Breast epithelium (tissue), 4 donors: ENCODE measurements around the gene STX16. TPM values are rescaled to one million over a fixed set of nuclear protein-coding genes. Genes with fewer than 3 reads are reported as not detected.
A peak's percentile ranks its signal among the peaks of the same experiment; 100 is the strongest.

Source experiments
- DNase-seq, 2 donors: peaks; one replicate each; pipeline ENCODE4 v3.0.0-alpha.2; 2019; ENCODE audit warnings: low spot score in 2 of 2
- H3K27ac ChIP-seq, 2 donors: fragments of 200-600 bp; sonication (generic) in 1 of 2; one replicate each; pipeline ENCODE4 v1.5.1; 2016 to 2019; ENCODE audit warnings: mild to moderate bottlenecking in 1 of 2
- H3K27me3 ChIP-seq, 2 donors: fragments of 200-600 bp; sonication (generic) in 1 of 2; one replicate each; pipeline versions ENCODE4 v1.5.1 to v1.6.0; 2017 to 2019; ENCODE audit warnings: control low read depth in 1 of 2, mild to moderate bottlenecking in 1 of 2
- H3K36me3 ChIP-seq: fragments of 200-600 bp; one replicate; pipeline ENCODE4 v1.5.1; 2019
- H3K4me1 ChIP-seq, 2 donors: fragments of 200-600 bp; sonication (generic); one replicate each; pipeline ENCODE4 v1.5.1; 2016 to 2019; ENCODE audit warnings: control low read depth in 1 of 2
- H3K4me3 ChIP-seq, 3 donors: fragments of 200-600 bp; sonication (generic); 1 replicate in 2 of 3; 2 replicates in 1 of 3; pipeline ENCODE4 v1.5.1; 2016 to 2019; ENCODE audit warnings: mild to moderate bottlenecking in 3 of 3, moderate library complexity in 2 of 3
- H3K9me3 ChIP-seq, 2 donors: fragments of 200-600 bp; sonication (generic) in 1 of 2; one replicate each; pipeline ENCODE4 v1.5.1; 2016 to 2019; ENCODE audit warnings: control low read depth in 1 of 2
- POLR2A ChIP-seq: fragments of 450-650 bp; IDR thresholded peaks from one replicate; pipeline ENCODE4 v1.6.1; 2016; ENCODE audit warnings: antibody characterized with exemption, mild to moderate bottlenecking, moderate library complexity
- POLR2AphosphoS5 ChIP-seq, 3 donors: sonication (generic); formaldehyde crosslinking; IDR thresholded peaks; one replicate each; pipeline ENCODE4 v1.6.1; 2017; ENCODE audit warnings: antibody characterized with exemption in 3 of 3
- intact Hi-C: fragments of 100-400 bp; cut with DNase I; formaldehyde crosslinking; loops from one replicate; pipeline ENCODE4 v1.15.1; 2023; ENCODE audit warnings: low total_unique reads
- total RNA-seq, 3 donors: library from RNA; depleted of rRNA; stranded (reverse); fragments of >200 nt; gene quantifications; one replicate each; pipeline ENCODE4 v1.1.0, GENCODE V29; 2016
- TF ChIP-seq, protein P1 (sequence below), 3 donors: fragments of 450-650 bp; IDR thresholded peaks; one replicate each; pipeline ENCODE4 v1.5.1; 2016 to 2017; ENCODE audit warnings: antibody characterized with exemption in 3 of 3, mild to moderate bottlenecking in 3 of 3, moderate library complexity in 3 of 3

Gene STX16
- total RNA-seq, 3 donors from 2014 or later = 54.4 to 76.5 (median 74.4) TPM

- H3K27me3 ChIP-seq = no peaks in the 10 kb centered on the region
- no peak overlapping the region for H3K4me3 ChIP-seq
- intact Hi-C loops = no loop called here
- no peaks in the 10 kb centered on the region for H3K9me3 ChIP-seq
- H3K36me3 ChIP-seq = no peaks in the 10 kb centered on the region
- no peak overlapping the region for H3K27ac ChIP-seq
- no peaks in the 10 kb centered on the region for H3K4me1 ChIP-seq
- DNase-seq = no peak
- no peak for TF ChIP-seq POLR2AphosphoS5 (IDR thresholded peaks at IDR 0.05)
- no peak for TF ChIP-seq POLR2A
- TF ChIP-seq, protein P1, sequence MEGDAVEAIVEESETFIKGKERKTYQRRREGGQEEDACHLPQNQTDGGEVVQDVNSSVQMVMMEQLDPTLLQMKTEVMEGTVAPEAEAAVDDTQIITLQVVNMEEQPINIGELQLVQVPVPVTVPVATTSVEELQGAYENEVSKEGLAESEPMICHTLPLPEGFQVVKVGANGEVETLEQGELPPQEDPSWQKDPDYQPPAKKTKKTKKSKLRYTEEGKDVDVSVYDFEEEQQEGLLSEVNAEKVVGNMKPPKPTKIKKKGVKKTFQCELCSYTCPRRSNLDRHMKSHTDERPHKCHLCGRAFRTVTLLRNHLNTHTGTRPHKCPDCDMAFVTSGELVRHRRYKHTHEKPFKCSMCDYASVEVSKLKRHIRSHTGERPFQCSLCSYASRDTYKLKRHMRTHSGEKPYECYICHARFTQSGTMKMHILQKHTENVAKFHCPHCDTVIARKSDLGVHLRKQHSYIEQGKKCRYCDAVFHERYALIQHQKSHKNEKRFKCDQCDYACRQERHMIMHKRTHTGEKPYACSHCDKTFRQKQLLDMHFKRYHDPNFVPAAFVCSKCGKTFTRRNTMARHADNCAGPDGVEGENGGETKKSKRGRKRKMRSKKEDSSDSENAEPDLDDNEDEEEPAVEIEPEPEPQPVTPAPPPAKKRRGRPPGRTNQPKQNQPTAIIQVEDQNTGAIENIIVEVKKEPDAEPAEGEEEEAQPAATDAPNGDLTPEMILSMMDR (IDR thresholded peaks at IDR 0.05) = no peak
Measured at GRCh38 chr20:58684291-58684690, 33.2 kb downstream of the STX16 start.

GRCh38 chr20:58685988-58686387 lies 34.9 kb downstream of the STX16 start:
- intact Hi-C loops = no loop called here
- Histone ChIP-seq H3K9me3 (no peaks in the 10 kb centered on the region), H3K4me3 (no peak overlapping the region), H3K4me1 (peaks cover 0 to 7% of the 10 kb centered on the region in 2 donors), H3K27ac (no peak overlapping the region), H3K27me3 (no peaks in the 10 kb centered on the region), H3K36me3 (no peaks in the 10 kb centered on the region)
- no peak for TF ChIP-seq POLR2A
- TF ChIP-seq, protein P1 (IDR thresholded peaks at IDR 0.05) = no peak
- TF ChIP-seq POLR2AphosphoS5 (IDR thresholded peaks at IDR 0.05) = no peak
- DNase-seq = no peak

GRCh38 chr20:58688414-58688813 lies 37.3 kb downstream of the STX16 start:
- H3K27ac ChIP-seq = no peak overlapping the region
- H3K9me3 ChIP-seq = no peaks in the 10 kb centered on the region
- H3K36me3 ChIP-seq = no peaks in the 10 kb centered on the region
- no peak for DNase-seq
- intact Hi-C loops = no loop called here
- H3K4me1 ChIP-seq = peaks cover under 1 to 10% of the 10 kb centered on the region in 2 donors
- H3K4me3 ChIP-seq = no peak overlapping the region
- no peak for TF ChIP-seq POLR2A
- no peak for TF ChIP-seq POLR2AphosphoS5 (IDR thresholded peaks at IDR 0.05)
- TF ChIP-seq, protein P1 (IDR thresholded peaks at IDR 0.05) = no peak
- no peaks in the 10 kb centered on the region for H3K27me3 ChIP-seq

GRCh38 chr20:58688840-58689239 lies 37.8 kb downstream of the STX16 start:
- intact Hi-C loops = no loop called here
- no peak overlapping the region for H3K4me3 ChIP-seq
- no peaks in the 10 kb centered on the region for H3K27me3 ChIP-seq
- H3K36me3 ChIP-seq = no peaks in the 10 kb centered on the region
- DNase-seq = no peak
- H3K4me1 ChIP-seq = peaks cover 4 to 14% of the 10 kb centered on the region in 2 donors
- no peak overlapping the region for H3K27ac ChIP-seq
- TF ChIP-seq, protein P1 (IDR thresholded peaks at IDR 0.05) = no peak
- TF ChIP-seq POLR2AphosphoS5 (IDR thresholded peaks at IDR 0.05) (no peak), POLR2A (no peak)
- H3K9me3 ChIP-seq = no peaks in the 10 kb centered on the region

- Histone ChIP-seq H3K36me3 (no peaks in the 10 kb centered on the region), H3K27ac (peak overlapping the region; percentile 52 to 73), H3K9me3 (no peaks in the 10 kb centered on the region), H3K4me1 (peaks cover 5 to 23% of the 10 kb centered on the region in 2 donors), H3K27me3 (no peaks in the 10 kb centered on the region), H3K4me3 (no peak overlapping the region)
- TF ChIP-seq POLR2A (no peak), POLR2AphosphoS5 (IDR thresholded peaks at IDR 0.05) (peak in 1 of 3 donors; percentile 17)
- no peak for DNase-seq
- intact Hi-C loops = no loop called here
Measured at GRCh38 chr20:58690396-58691135, 39.5 kb downstream of the STX16 start.
